Glutamatergic neuron (in vitro differentiated cells): ENCODE measurements around the gene TESK2. TPM values are rescaled to one million over a fixed set of nuclear protein-coding genes. Genes with fewer than 3 reads are reported as not detected.

Experiments
- DNase-seq: peaks from one replicate; pipeline ENCODE4 v3.0.0; 2022
- H3K27ac Mint-ChIP-seq: one replicate; pipeline ENCODE4 v1.8.0; 2020; ENCODE audit warnings: mild to moderate bottlenecking, mixed read lengths, inconsistent platforms; ENCODE audit not compliant: unreplicated experiment
- H3K27me3 Mint-ChIP-seq: one replicate; pipeline ENCODE4 v1.8.0; 2020; ENCODE audit warnings: mild to moderate bottlenecking, moderate library complexity, mixed read lengths, inconsistent platforms; ENCODE audit not compliant: unreplicated experiment
- H3K36me3 Mint-ChIP-seq: one replicate; pipeline ENCODE4 v1.8.0; 2020; ENCODE audit warnings: mild to moderate bottlenecking, mixed read lengths, inconsistent platforms; ENCODE audit not compliant: unreplicated experiment
- H3K4me1 Mint-ChIP-seq: one replicate; pipeline ENCODE4 v1.8.0; 2020; ENCODE audit warnings: mild to moderate bottlenecking, low read depth, mixed read lengths, inconsistent platforms; ENCODE audit not compliant: unreplicated experiment
- H3K4me3 Mint-ChIP-seq: one replicate; pipeline ENCODE4 v1.8.0; 2020; ENCODE audit warnings: mild to moderate bottlenecking, mixed read lengths, inconsistent platforms; ENCODE audit not compliant: unreplicated experiment
- H3K9me3 Mint-ChIP-seq: one replicate; pipeline ENCODE4 v1.8.0; 2020; ENCODE audit warnings: mild to moderate bottlenecking, moderate library complexity, mixed read lengths, inconsistent platforms; ENCODE audit not compliant: unreplicated experiment
- total RNA-seq: library from RNA; stranded (reverse); fragmentation: NEBNext Ultra II Directional; extraction: Animal tissue kit (Norgen Biotek cat#: 25700); gene quantifications from one replicate; pipeline ENCODE4 v1.2.1, GENCODE V29; 2021; ENCODE audit not compliant: unreplicated experiment
- TF ChIP-seq, protein P1 (sequence below): fragments of 200-600 bp; sonication (generic); IDR thresholded peaks from one replicate; pipeline ENCODE4 v1.5.0; 2021; ENCODE audit not compliant: partially characterized antibody, unreplicated experiment

TESK2 gene
- total RNA-seq, 1 donor from 2014 or later: 3.3 TPM

DNA sequence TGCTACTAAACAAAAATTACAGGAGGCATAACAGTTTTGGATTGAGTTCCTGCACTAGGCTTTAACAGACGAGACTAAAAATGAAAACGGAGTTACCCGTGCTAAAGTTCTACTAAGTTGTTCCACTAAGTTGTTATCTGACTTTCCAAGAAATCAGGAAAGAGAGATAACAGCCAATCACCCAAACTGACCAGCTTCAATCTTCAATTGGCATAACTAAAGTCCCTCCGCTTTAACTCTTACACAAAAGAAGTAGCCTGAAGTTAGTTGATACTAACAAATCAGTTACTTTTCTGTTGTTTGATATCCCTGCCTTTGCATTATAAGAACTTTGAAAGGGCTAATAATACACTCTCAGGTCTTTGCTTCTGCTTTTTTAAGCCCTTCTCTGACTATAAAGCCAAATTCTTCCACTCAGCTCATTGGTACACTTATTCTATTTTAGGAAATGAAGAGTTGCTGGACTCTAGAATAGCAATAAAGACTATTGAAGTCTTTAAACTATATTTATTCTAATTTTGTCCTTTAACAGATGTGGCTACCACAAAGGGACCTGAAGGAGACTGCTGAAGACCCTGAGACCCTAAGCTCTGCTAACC is 61.3 kb downstream of the TESK2 start:
- Mint-ChIP-seq H3K27ac (no peak overlapping the region), H3K27me3 (peaks cover 2% of the 10 kb centered on the region), H3K36me3 (no peaks in the 10 kb centered on the region), H3K4me3 (no peak overlapping the region), H3K9me3 (no peaks in the 10 kb centered on the region), H3K4me1 (no peaks in the 10 kb centered on the region)
- TF ChIP-seq, protein P1, sequence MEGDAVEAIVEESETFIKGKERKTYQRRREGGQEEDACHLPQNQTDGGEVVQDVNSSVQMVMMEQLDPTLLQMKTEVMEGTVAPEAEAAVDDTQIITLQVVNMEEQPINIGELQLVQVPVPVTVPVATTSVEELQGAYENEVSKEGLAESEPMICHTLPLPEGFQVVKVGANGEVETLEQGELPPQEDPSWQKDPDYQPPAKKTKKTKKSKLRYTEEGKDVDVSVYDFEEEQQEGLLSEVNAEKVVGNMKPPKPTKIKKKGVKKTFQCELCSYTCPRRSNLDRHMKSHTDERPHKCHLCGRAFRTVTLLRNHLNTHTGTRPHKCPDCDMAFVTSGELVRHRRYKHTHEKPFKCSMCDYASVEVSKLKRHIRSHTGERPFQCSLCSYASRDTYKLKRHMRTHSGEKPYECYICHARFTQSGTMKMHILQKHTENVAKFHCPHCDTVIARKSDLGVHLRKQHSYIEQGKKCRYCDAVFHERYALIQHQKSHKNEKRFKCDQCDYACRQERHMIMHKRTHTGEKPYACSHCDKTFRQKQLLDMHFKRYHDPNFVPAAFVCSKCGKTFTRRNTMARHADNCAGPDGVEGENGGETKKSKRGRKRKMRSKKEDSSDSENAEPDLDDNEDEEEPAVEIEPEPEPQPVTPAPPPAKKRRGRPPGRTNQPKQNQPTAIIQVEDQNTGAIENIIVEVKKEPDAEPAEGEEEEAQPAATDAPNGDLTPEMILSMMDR: no peak
- DNase-seq: no peak

- no peaks in the 10 kb centered on the region for H3K36me3 Mint-ChIP-seq
- no peaks in the 10 kb centered on the region for H3K27me3 Mint-ChIP-seq
- no peak overlapping the region for H3K4me3 Mint-ChIP-seq
- H3K9me3 Mint-ChIP-seq: no peaks in the 10 kb centered on the region
- H3K4me1 Mint-ChIP-seq: no peaks in the 10 kb centered on the region
- no peak for DNase-seq
- no peak overlapping the region for H3K27ac Mint-ChIP-seq
- TF ChIP-seq, protein P1: no peak
These were observed 66.9 kb downstream of the TESK2 start for GRCh38 chr1:45423906-45424678.

DNA sequence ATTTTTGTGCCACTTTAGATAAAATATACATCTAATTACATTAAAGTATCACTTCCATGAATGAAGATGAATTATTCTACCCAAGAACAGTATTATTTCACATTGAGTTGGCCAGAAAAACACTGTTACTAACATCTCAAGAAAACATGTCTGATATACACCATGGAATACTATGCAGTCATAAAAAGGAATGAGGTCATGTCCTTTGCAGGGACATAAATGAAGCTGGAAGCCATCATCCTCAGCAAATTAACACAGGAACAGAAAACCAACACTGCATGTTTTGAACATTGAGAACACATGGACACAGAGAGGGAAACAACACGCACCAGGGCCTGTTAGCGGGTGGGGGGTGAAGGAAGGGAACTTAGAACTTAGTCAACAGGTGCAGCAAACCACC is 69.0 kb downstream of the TESK2 start:
- no peaks in the 10 kb centered on the region for H3K9me3 Mint-ChIP-seq
- TF ChIP-seq, protein P1: no peak
- no peaks in the 10 kb centered on the region for H3K36me3 Mint-ChIP-seq
- H3K4me3 Mint-ChIP-seq: no peak overlapping the region
- no peaks in the 10 kb centered on the region for H3K27me3 Mint-ChIP-seq
- H3K27ac Mint-ChIP-seq: no peak overlapping the region
- no peaks in the 10 kb centered on the region for H3K4me1 Mint-ChIP-seq
- DNase-seq: no peak

DNA sequence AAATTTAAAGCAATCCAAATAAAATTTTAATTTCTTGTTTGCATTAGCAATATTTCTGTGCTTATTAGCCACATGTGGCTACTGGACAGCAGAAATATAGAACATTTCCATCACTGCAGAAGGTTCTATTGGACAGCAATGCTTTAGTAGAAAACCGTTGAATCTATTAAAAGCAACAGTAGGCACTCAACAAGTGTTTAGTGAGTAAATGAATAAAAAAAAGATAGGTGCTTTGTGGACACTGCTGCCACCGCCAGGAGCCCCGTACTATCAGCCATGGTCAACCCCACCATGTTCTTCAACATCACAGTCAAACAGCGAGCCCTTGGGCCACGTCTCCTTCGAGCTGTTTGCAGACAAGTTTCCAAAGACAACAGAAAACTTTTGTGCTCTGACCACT is 76.2 kb downstream of the TESK2 start:
- H3K4me1 Mint-ChIP-seq: no peaks in the 10 kb centered on the region
- H3K27ac Mint-ChIP-seq: no peak overlapping the region
- H3K27me3 Mint-ChIP-seq: no peaks in the 10 kb centered on the region
- DNase-seq: no peak
- no peaks in the 10 kb centered on the region for H3K9me3 Mint-ChIP-seq
- no peak overlapping the region for H3K4me3 Mint-ChIP-seq
- TF ChIP-seq, protein P1: no peak
- H3K36me3 Mint-ChIP-seq: no peaks in the 10 kb centered on the region

DNA sequence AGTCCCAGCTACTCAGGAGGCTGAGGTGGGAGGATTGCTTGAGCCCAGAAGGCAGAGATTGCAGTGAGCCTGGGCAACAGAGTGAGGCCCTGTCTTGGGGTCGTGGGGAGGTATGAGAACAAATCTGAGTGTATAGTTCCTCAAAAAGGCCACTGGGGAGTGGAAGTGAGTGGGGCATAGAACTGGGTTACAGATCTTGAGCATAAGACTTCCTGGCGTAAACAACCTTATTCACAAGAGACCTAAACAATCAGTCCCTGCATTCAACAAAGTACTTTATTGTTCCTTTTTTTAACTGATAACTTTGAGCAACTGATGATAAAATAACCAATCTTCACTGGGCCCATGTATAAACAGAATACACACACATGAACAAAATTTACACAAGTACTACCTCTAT is 78.1 kb downstream of the TESK2 start:
- TF ChIP-seq, protein P1: no peak
- Mint-ChIP-seq H3K27me3 (no peaks in the 10 kb centered on the region), H3K4me1 (no peaks in the 10 kb centered on the region), H3K27ac (no peak overlapping the region), H3K4me3 (no peak overlapping the region), H3K36me3 (no peaks in the 10 kb centered on the region), H3K9me3 (no peaks in the 10 kb centered on the region)
- no peak for DNase-seq
